Body of pancreas (tissue), 4 donors: ENCODE data around the gene SLC35F6. TPM values are rescaled to one million over a fixed set of nuclear protein-coding genes. Genes with fewer than 3 reads are reported as not detected.

Experiments
- ATAC-seq: fragments of 150-250 bp; one replicate; pipeline ENCODE4 v1.9.1; 2016
- DNase-seq, 4 donors: peaks; one replicate each; pipeline ENCODE4 v3.0.0-alpha.2; 2019
- H3K27ac ChIP-seq, 4 donors: fragments of 200-600 bp; sonication (generic); 1 replicate in 3 of 4; 2 replicates in 1 of 4; pipeline versions ENCODE4 v1.5.1 to v1.6.1; 2016 to 2019; ENCODE audit warnings: mild to moderate bottlenecking in 1 of 4, mixed read lengths in 1 of 4, moderate library complexity in 1 of 4
- H3K27me3 ChIP-seq, 2 donors: fragments of 200-600 bp; sonication (generic); one replicate each; pipeline ENCODE4 v1.6.0; 2016; ENCODE audit warnings: mild to moderate bottlenecking in 1 of 2
- H3K36me3 ChIP-seq, 2 donors: fragments of 200-600 bp; sonication (generic); replicated peaks in 1 of 2; 2 replicates each; pipeline ENCODE4 v1.5.1; 2016; ENCODE audit warnings: low read depth in 2 of 2; ENCODE audit not compliant: insufficient read depth in 1 of 2
- H3K4me1 ChIP-seq: fragments of 200-600 bp; sonication (generic); one replicate; pipeline ENCODE4 v1.6.0; 2016
- H3K4me3 ChIP-seq, 2 donors: fragments of 200-600 bp; sonication (generic); 1 replicate in 1 of 2; 2 replicates in 1 of 2; pipeline ENCODE4 v1.5.1; 2016 to 2019
- H3K9me3 ChIP-seq, 3 donors: fragments of 200-600 bp; sonication (generic); 1 replicate in 2 of 3; 2 replicates in 1 of 3; pipeline ENCODE4 v1.5.1; 2016
- POLR2A ChIP-seq, 3 donors: fragments of 450-650 bp; IDR thresholded peaks; one replicate each; pipeline ENCODE4 v1.6.1; 2016; ENCODE audit warnings: antibody characterized with exemption in 3 of 3, mild to moderate bottlenecking in 2 of 3
- WGBS, 2 donors: methylation state at CpG; one replicate each; pipeline ENCODE4 v1.1.5; 2017; 5-methylcytosine and 5-hydroxymethylcytosine counted together
- intact Hi-C: fragments of 100-400 bp; cut with DNase I; formaldehyde crosslinking; loops from one replicate; pipeline ENCODE4 v1.15.1; 2023
- total RNA-seq, 2 donors: library from RNA; depleted of rRNA; stranded (reverse); fragments of >200 nt; gene quantifications; one replicate each; pipeline ENCODE4 v1.1.0, GENCODE V29; 2016
- TF ChIP-seq, protein P1 (sequence below), 7 experiments: fragments of 450-650 bp in 4 of 7; fragments of 200-600 bp in 3 of 7; sonication (generic) in 3 of 7; IDR thresholded peaks; one replicate each; pipeline ENCODE4 v1.5.1; 2016 to 2019; ENCODE audit warnings: antibody characterized with exemption in 7 of 7

Gene SLC35F6
- total RNA-seq, 2 donors from 2014 or later: 17.8 to 21.8 TPM

DNA sequence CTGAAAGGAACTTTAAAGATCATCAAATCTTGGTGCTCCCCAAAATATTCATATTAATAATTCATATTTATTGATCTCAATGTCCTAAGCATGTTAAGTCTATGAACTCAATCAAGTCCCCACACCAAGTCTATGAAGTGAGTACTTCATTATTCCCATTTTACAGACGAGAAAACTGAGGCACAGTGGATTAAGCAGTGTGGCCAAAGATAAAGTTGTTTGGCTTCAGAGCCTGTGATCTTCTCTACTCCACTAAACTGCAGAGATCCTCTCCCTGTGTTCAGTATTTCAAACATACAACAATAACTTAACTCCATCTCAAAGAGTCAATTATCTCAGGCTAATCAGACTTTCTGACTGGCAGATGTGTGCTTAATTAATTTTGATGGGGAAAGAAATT lies 41.8 kb upstream of the SLC35F6 start:
- 54 to 63% methylated on average over 1 of the region's 1 CpG for WGBS, 2 donors
- H3K27me3 ChIP-seq: no peaks in the 10 kb centered on the region
- H3K9me3 ChIP-seq: no peaks in the 10 kb centered on the region
- ATAC-seq: no peak
- H3K27ac ChIP-seq: peak overlapping the region; percentile 92 to 98 (median 94)
- peaks cover 81% of the 10 kb centered on the region for H3K4me1 ChIP-seq
- H3K36me3 ChIP-seq: no peaks in the 10 kb centered on the region
- no peak for TF ChIP-seq POLR2A (IDR thresholded peaks at IDR 0.05)
- TF ChIP-seq, protein P1, sequence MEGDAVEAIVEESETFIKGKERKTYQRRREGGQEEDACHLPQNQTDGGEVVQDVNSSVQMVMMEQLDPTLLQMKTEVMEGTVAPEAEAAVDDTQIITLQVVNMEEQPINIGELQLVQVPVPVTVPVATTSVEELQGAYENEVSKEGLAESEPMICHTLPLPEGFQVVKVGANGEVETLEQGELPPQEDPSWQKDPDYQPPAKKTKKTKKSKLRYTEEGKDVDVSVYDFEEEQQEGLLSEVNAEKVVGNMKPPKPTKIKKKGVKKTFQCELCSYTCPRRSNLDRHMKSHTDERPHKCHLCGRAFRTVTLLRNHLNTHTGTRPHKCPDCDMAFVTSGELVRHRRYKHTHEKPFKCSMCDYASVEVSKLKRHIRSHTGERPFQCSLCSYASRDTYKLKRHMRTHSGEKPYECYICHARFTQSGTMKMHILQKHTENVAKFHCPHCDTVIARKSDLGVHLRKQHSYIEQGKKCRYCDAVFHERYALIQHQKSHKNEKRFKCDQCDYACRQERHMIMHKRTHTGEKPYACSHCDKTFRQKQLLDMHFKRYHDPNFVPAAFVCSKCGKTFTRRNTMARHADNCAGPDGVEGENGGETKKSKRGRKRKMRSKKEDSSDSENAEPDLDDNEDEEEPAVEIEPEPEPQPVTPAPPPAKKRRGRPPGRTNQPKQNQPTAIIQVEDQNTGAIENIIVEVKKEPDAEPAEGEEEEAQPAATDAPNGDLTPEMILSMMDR (IDR thresholded peaks at IDR 0.05): no peak
- H3K4me3 ChIP-seq: no peak overlapping the region
- no peak for DNase-seq
- intact Hi-C loops: no loop called here

DNA sequence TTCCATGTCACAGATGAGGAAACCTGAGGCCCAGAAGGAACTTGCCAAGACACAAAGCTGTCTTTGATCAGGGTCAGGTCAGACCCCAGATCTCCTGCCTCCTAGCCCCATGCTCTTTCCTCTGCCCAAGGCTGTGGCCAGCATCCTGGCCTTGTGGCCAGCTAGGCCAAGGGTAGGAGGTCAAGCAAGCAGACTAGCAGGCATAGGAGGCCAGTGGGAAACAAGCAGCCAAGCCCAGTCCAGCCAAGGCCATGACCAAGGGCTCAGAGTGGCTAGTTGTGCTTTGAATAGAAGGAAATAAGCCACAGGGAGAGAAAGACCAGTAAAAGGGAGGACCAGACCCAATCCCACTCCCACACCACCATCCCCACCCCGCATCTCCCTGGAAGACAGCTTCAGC lies 41.2 kb upstream of the SLC35F6 start:
- intact Hi-C loops: no loop called here
- ATAC-seq: no peak
- Histone ChIP-seq H3K27ac (peak overlapping the region; percentile 40 to 98 (median 92)), H3K4me3 (no peak overlapping the region), H3K4me1 (peaks cover 76% of the 10 kb centered on the region), H3K9me3 (no peaks in the 10 kb centered on the region), H3K36me3 (no peaks in the 10 kb centered on the region), H3K27me3 (no peaks in the 10 kb centered on the region)
- no peak for TF ChIP-seq POLR2A (IDR thresholded peaks at IDR 0.05)
- TF ChIP-seq, protein P1 (IDR thresholded peaks at IDR 0.05): no peak
- no peak for DNase-seq
- 91 to 95% methylated on average over 1 of the region's 1 CpG for WGBS, 2 donors

DNA sequence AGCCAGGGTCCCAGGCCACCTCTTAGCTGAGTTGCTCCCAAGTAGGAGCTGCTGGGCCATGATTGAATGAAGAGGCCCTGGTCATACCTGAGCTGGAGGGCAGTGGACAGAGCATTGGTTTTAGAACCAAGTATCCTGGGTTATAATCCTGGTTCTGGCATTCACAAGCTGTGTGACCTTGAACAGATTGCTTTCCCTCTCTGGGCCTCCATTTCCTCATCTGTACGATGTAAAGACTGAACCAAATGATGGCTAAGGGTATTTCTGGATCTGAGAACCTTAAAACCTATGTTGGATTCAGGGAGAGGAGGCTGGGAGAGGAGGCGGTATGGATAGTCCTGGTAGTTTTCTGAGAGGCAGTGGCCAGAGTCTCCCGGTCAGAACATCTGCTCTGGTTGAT lies 40.6 kb upstream of the SLC35F6 start:
- Histone ChIP-seq H3K27ac (peak overlapping the region; percentile 80 to 98 (median 92)), H3K9me3 (no peaks in the 10 kb centered on the region), H3K27me3 (no peaks in the 10 kb centered on the region), H3K4me3 (no peak overlapping the region), H3K4me1 (peaks cover 72% of the 10 kb centered on the region), H3K36me3 (no peaks in the 10 kb centered on the region)
- intact Hi-C loops: no loop called here
- ATAC-seq (no peak), DNase-seq (no peak)
- TF ChIP-seq, protein P1 (IDR thresholded peaks at IDR 0.05): no peak
- TF ChIP-seq POLR2A (IDR thresholded peaks at IDR 0.05): no peak
- 73 to 75% methylated on average over 3 of the region's 3 CpGs for WGBS, 2 donors

DNA sequence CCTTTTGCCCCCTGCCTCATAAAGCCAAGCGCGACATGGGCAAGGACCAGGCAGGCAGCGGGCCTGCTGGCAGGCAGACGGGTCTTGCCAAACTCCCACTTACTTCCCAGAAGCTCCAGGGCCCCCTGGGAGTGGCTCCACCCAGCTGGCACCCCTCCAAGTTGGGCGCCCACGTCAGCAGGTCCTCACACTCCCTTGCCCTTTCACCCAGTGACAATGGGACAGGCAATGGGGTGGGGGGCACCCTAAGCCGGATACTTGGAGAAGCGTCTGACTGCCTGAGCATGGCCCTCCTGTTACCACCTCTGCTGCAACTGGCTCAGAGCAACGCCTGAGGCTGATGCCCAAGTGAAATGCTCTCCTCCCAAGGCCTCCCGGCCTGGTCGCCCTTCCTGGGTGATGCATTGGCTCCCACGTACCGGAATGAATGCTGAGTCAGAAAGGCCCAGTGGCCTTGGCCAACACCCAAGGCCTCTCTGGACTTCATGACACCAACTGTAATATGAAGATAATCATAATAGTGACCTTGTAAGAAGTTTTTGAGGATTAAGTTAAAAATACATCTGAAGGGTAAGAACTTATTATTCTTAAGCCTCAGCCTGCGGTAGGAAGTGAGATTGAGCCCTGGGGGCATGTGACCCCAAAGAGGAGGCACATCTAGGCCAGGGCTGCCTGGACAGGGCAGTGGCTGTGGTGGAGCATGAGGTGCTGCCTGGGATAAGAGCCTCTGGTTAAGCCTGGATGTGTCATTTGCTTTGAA lies 39.9 kb upstream of the SLC35F6 start:
- Histone ChIP-seq H3K4me3 (no peak overlapping the region), H3K9me3 (no peaks in the 10 kb centered on the region), H3K27ac (peak overlapping the region; percentile 80 to 98 (median 92)), H3K36me3 (no peaks in the 10 kb centered on the region), H3K27me3 (no peaks in the 10 kb centered on the region), H3K4me1 (peaks cover 70% of the 10 kb centered on the region)
- 10 to 29% methylated on average over 9 to 14 of the region's 14 CpGs for WGBS, 2 donors
- peak; percentile 78 to 88 (median 84) for DNase-seq
- intact Hi-C loops: no loop called here
- TF ChIP-seq, protein P1 (IDR thresholded peaks at IDR 0.05): no peak
- peak in 2 of 3 donors; percentile 19 to 33 for TF ChIP-seq POLR2A (IDR thresholded peaks at IDR 0.05)
- ATAC-seq: peak; percentile 36
